HepG2 (cell line): Measurements from ENCODE around the gene MED22. TPM values are rescaled to one million over a fixed set of nuclear protein-coding genes. Genes with fewer than 3 reads are reported as not detected.

ENCODE experiments used
- AHR ChIP-seq: IDR thresholded peaks from 2 replicates; pipeline ENCODE4 v1.6.1; 2018; ENCODE audit warnings: missing genetic modification reagents, missing compliant biosample characterization
- ARNT2 ChIP-seq: sonication (generic); formaldehyde crosslinking; IDR thresholded peaks from 2 replicates; pipeline ENCODE4 v1.8.0; 2022; ENCODE audit warnings: mild to moderate bottlenecking, low read depth, missing genetic modification reagents, moderate library complexity
- FOXK2 ChIP-seq: fragments of 450-650 bp; IDR thresholded peaks from 2 replicates; pipeline ENCODE4 v1.6.1; 2016
- GLI4 ChIP-seq: sonication (generic); formaldehyde crosslinking; IDR thresholded peaks from 2 replicates; pipeline ENCODE4 v1.5.1; 2020; ENCODE audit warnings: missing genetic modification reagents, mild to moderate bottlenecking, moderate library complexity, borderline replicate concordance
- HMGXB4 ChIP-seq, 2 experiments: sonication (generic) in 1 of 2; formaldehyde crosslinking in 1 of 2; IDR thresholded peaks; 2 replicates each; pipeline versions ENCODE4 v1.4.0 to v1.6.1; 2018 to 2020; ENCODE audit warnings: missing genetic modification reagents in 2 of 2, borderline replicate concordance in 1 of 2, low read depth in 1 of 2, mild to moderate bottlenecking in 1 of 2, missing biosample characterization in 1 of 2
- KAT2B ChIP-seq: fragments of 150-350 bp; IDR thresholded peaks from 2 replicates; pipeline ENCODE4 v1.6.1; 2014; ENCODE audit warnings: low read depth, low read length, borderline replicate concordance
- NCOA5 ChIP-seq: sonication (generic); formaldehyde crosslinking; IDR thresholded peaks from 2 replicates; pipeline ENCODE4 v1.4.0; 2020; ENCODE audit warnings: missing genetic modification reagents
- NFRKB ChIP-seq: fragments of 450-650 bp; IDR thresholded peaks from 2 replicates; pipeline ENCODE4 v1.6.1; 2017
- POLR2A ChIP-seq, 2 experiments: IDR thresholded peaks; 2 replicates each; pipeline ENCODE4 v1.6.1; 2011; ENCODE audit warnings: low read depth in 2 of 2, low read length in 2 of 2, mild to moderate bottlenecking in 1 of 2, moderate library complexity in 1 of 2; ENCODE audit not compliant: insufficient read depth in 1 of 2
- REL ChIP-seq: sonication (generic); formaldehyde crosslinking; conservative IDR thresholded peaks from 2 replicates; pipeline ENCODE4 v1.8.0; 2022; ENCODE audit warnings: mild to moderate bottlenecking, missing genetic modification reagents, moderate library complexity
- SIX4 ChIP-seq: sonication (generic); formaldehyde crosslinking; IDR thresholded peaks from 2 replicates; pipeline ENCODE4 v1.4.0; 2020; ENCODE audit warnings: missing genetic modification reagents
- TERF1 ChIP-seq: sonication (generic); formaldehyde crosslinking; IDR thresholded peaks from 2 replicates; pipeline ENCODE4 v1.8.0; 2022; ENCODE audit warnings: mild to moderate bottlenecking, missing genetic modification reagents, moderate library complexity
- TOE1 ChIP-seq: sonication (generic); formaldehyde crosslinking; IDR thresholded peaks from 2 replicates; pipeline ENCODE4 v1.4.0; 2020; ENCODE audit warnings: mild to moderate bottlenecking, missing genetic modification reagents
- ZBTB33 ChIP-seq: sonication (generic); formaldehyde crosslinking; IDR thresholded peaks from 2 replicates; pipeline ENCODE4 v1.4.0; 2020; ENCODE audit warnings: missing genetic modification reagents
- ZC3H13 ChIP-seq: sonication (generic); formaldehyde crosslinking; IDR thresholded peaks from 2 replicates; pipeline ENCODE4 v1.8.1; 2023; ENCODE audit warnings: mild to moderate bottlenecking, missing genetic modification reagents, moderate library complexity
- ZNF234 ChIP-seq: sonication (generic); formaldehyde crosslinking; conservative IDR thresholded peaks from 2 replicates; pipeline ENCODE4 v1.5.1; 2020; ENCODE audit warnings: mild to moderate bottlenecking, missing genetic modification reagents
- ZNF256 ChIP-seq: sonication (generic); formaldehyde crosslinking; conservative IDR thresholded peaks from 2 replicates; pipeline ENCODE4 v1.4.0; 2020; ENCODE audit warnings: missing genetic modification reagents
- ZNF280B ChIP-seq: sonication (generic); formaldehyde crosslinking; IDR thresholded peaks from 2 replicates; pipeline ENCODE4 v1.5.0; 2020; ENCODE audit warnings: missing genetic modification reagents, mild to moderate bottlenecking, borderline replicate concordance
- ZNF30 ChIP-seq: sonication (generic); formaldehyde crosslinking; IDR thresholded peaks from 2 replicates; pipeline ENCODE4 v1.5.0; 2020; ENCODE audit warnings: mild to moderate bottlenecking, missing genetic modification reagents
- ZNF790 ChIP-seq: sonication (generic); formaldehyde crosslinking; IDR thresholded peaks from 2 replicates; pipeline ENCODE4 v1.8.0; 2022; ENCODE audit warnings: missing genetic modification reagents, mild to moderate bottlenecking, borderline replicate concordance
- ZSCAN20 ChIP-seq: sonication (generic); formaldehyde crosslinking; IDR thresholded peaks from 2 replicates; pipeline ENCODE4 v1.4.0; 2020; ENCODE audit warnings: missing genetic modification reagents, mild to moderate bottlenecking, borderline replicate concordance
- polyA plus RNA-seq, 8 experiments: library from polyadenylated mRNA; depleted of rRNA in 3 of 8; stranded (reverse) in 7 of 8; unstranded in 1 of 8; fragments of >200 nt; fragmentation: Illumina TruSeq in 4 of 8; extraction: Trizol in 4 of 8; gene quantifications; 2 replicates each; pipeline versions ENCODE4 v1.2.1 to v1.2.3, GENCODE V29; 2011 to 2016; ENCODE audit warnings: low read depth in 4 of 8, missing spikeins in 1 of 8, mixed read lengths in 1 of 8; ENCODE audit not compliant: insufficient read depth in 1 of 8
- total RNA-seq, 5 experiments: library from RNA; depleted of rRNA; stranded (reverse); fragments of >200 nt; fragmentation: Illumina TruSeq; extraction: Trizol; gene quantifications; 2 replicates each; pipeline ENCODE4 v1.2.3, GENCODE V29; 2016; ENCODE audit warnings: low read depth in 1 of 5

The MED22 gene
- total and polyA plus RNA-seq, 2 of the 13 experiments (the other 11 are each of a cell fraction or from before 2014, with no cell fraction given): 15.8 to 22.1 TPM

GRCh38 chr9:133346021-133346785 lies 1.7 kb downstream of the MED22 start (continued):
- peak; percentile 58; the same call in 1 of the 2 replicates for TF ChIP-seq ZBTB33 (CRISPR knock-in tag)
- no peak for TF ChIP-seq NCOA5
- no peak for TF ChIP-seq KAT2B
- no peak for TF ChIP-seq ZNF256
- TF ChIP-seq GLI4: 0 out of 2 replicates have a peak, but pooled peaks have one; percentile 12
- no peak for TF ChIP-seq ARNT2 (CRISPR knock-in tag)
- TF ChIP-seq REL: no peak
- TF ChIP-seq ZSCAN20 (CRISPR knock-in tag): no peak
- no peak for TF ChIP-seq ZNF280B (CRISPR knock-in tag)
- no peak for TF ChIP-seq ZNF790
- no peak for TF ChIP-seq FOXK2
- TF ChIP-seq ZNF30 (CRISPR knock-in tag): no peak
- TF ChIP-seq ZC3H13 (CRISPR knock-in tag): no peak
- 0 out of 4 replicates have a peak, but pooled peaks of 1 of the 2 experiments have one; percentile 13 for TF ChIP-seq POLR2A (IDR thresholded peaks at IDR 0.05; ENCODE audit: insufficient read depth in 1 of 2, low read depth in 2 of 2, low read length in 2 of 2)
- no peak for TF ChIP-seq TERF1 (CRISPR knock-in tag)
- TF ChIP-seq NFRKB: no peak
- TF ChIP-seq SIX4 (CRISPR knock-in tag): no peak
- TF ChIP-seq ZNF234 (CRISPR knock-in tag): no peak
- no peak for TF ChIP-seq HMGXB4 (CRISPR knock-in tag; IDR thresholded peaks at IDR 0.05; ENCODE audit: borderline replicate concordance in 1 of 2, low read depth in 1 of 2)
- TF ChIP-seq AHR (CRISPR knock-in tag): no peak
- no peak for TF ChIP-seq TOE1 (CRISPR knock-in tag)
